Epidermal melanocyte (primary cell): ENCODE measurements around the gene TMC8.
"Not testable (repeated sequence)": the region's sequence is repeated elsewhere in the genome, so short reads cannot be mapped to it uniquely, and the experiment has no call there.

Experiments used
- DNase-seq: peaks from one replicate; pipeline ENCODE4 v3.0.0; 2011; ENCODE audit warnings: low spot score; ENCODE audit not compliant: insufficient read length

The TMC8 gene

GRCh38 chr17:78130437-78131101, at the start of gene TMC8:
Gene TMC8, plus strand, starts transcription at chr17:78130771. Its CDS starts 818 bp downstream, at chr17:78131589.
- DNase-seq = peak; percentile 42

DNA sequence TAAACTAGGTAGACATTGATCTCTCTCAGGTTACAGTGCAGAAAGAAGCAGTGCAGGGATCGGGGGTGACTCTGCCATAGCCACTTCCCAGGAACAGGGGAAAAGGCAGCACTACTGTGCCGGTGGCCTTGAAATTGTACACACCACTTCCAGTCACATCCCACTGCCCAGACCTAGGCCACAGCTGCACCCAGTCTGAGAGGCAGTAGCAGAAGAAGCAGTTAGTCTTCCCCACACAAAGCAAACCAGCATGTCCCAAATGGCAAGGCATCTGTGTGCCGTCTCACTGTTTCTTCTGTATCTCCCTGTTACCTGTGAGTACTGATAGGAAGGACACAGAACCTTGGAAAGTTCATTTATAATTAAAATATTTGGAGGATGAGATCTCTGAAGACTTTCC, 49.0 kb upstream of the TMC8 start:
- DNase-seq = no peak

GRCh38 chr17:78082355-78082872, 48.2 kb upstream of the TMC8 start:
- DNase-seq = not testable (repeated sequence)

DNA sequence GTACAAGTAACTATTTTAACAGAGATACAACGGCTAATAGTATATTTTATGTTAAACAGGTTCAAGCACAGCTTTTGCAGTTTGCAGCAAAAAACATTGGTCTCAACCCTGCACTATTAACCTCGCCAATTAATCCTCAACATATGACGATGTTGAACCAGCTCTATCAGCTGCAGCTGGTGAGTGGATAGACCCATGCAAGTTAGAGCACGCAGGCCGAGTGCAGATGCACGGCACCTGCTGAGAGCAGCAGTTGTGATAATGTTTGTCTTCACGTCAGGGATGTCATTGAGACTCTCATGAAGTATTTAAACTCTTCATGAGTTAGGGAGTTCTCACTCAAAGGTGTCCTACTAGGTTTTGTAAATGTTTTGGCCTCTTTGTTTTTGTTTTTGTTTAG, 47.6 kb upstream of the TMC8 start:
- DNase-seq = no peak

DNA sequence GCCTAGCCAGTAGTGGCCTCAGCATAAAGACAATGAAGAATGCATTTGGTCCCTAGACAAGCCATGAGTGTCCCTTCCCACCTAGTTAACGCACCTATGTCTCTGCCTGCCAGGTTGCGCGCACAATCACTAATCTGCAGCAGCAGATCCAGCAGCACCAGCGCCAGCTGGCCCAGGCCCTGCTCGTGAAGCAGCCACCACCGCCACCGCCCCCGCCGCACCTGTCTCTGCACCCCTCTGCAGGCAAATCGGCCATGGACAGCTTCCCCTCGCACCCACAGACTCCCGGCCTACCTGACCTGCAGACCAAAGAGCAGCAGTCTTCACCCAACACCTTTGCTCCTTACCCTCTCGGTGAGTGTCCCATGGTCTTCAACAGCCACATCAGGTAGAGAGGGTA, 43.8 kb upstream of the TMC8 start:
- no peak for DNase-seq

DNA sequence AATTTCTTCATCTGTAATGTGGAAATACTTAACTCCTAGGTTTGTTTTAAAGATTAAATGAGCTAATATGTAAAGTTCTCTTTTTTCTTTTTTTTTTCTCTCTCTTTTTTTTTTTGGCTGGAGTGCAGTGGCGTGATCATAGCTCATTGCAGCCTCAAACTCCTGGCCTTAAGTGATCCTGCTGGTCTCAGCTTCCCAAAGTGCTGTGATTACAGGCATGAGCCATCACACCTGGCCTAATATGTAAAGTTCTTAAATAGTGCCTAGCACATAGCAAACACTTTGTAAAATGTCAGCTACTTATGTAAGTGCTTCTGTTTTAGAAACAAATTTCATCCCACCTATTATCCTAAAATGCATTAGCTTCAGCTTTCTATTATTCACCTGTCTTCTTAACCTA, 42.0 kb upstream of the TMC8 start:
- DNase-seq = no peak

DNA sequence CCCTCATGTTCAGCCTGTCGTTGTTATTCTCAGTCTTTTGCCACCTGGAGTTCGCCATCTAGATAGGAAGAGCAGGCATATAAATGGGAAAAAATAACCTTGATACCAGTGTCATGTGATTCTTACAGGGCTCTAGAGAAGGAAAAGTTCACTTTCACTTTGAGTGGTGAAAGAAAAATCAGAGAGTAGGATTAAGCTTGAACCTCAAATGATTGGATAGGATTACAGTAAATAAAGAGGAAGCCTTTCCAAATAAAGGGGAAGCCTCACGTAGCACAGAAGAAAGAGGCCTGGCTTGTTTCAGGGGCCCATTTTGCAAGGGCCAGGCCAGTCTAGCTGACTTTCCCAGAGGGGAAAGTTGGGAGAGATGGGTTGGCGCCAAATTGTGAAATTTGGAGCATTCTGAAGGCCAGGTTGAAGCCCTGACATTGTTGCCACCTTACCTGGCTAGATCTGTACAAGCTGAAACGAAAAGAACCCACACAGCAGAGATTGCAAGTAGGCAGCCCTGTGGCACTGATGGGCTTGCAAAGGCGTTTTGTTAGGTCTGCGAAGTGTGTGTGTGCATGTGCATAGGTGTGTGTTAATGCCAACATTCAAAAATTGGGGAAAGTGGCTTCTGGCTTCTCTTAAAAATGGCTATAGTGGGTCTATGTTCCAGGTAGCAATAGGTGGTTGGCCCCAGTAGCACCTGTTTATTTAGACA, 40.8 kb upstream of the TMC8 start:
- no peak for DNase-seq

GRCh38 chr17:78092794-78093324, 37.7 kb upstream of the TMC8 start:
- DNase-seq = no peak

DNA sequence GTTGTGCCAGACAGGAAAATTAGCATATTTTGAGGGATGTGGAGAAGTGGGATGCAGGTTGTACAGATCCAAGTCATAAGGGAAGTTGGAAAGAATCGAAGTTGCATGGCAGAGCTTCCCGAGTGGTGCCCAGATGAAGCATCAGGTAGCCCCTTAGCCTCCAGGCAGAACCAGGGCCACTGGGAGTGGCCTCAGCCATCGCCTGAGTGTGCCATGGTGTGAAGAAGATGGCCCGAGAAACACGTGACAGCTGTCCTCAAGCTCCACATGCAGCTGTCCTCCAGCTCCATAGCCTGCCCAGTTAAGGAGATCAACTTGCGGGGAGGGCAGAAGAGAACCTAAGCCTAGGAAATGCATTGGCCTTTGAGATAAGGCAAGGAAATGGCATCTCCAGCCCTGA, 35.5 kb upstream of the TMC8 start:
- DNase-seq = no peak

- DNase-seq = no peak
Measured at GRCh38 chr17:78096093-78096492, 34.5 kb upstream of the TMC8 start.

GRCh38 chr17:78101112-78101511, 29.5 kb upstream of the TMC8 start:
- DNase-seq = no peak

- DNase-seq = no peak
Measured at GRCh38 chr17:78101542-78101941, 29.0 kb upstream of the TMC8 start.

GRCh38 chr17:78103311-78103710, 27.3 kb upstream of the TMC8 start:
- DNase-seq = no peak

DNA sequence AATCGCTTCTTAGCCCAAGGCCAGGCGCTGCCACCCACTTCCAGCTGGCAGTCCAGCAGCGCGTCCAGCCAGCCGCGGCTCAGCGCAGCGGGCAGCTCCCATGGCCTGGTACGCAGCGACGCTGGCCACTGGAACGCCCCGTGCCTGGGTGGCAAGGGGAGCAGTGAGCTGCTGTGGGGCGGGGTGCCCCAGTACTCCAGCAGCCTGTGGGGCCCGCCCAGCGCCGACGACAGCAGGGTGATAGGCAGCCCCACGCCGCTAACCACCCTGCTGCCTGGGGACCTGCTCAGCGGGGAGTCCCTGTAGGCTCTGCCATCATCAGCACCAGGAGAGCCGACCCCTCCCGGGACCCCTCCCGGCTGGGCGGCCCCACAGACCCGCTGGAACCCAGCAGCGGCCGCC, 26.0 kb upstream of the TMC8 start:
- no peak for DNase-seq

DNA sequence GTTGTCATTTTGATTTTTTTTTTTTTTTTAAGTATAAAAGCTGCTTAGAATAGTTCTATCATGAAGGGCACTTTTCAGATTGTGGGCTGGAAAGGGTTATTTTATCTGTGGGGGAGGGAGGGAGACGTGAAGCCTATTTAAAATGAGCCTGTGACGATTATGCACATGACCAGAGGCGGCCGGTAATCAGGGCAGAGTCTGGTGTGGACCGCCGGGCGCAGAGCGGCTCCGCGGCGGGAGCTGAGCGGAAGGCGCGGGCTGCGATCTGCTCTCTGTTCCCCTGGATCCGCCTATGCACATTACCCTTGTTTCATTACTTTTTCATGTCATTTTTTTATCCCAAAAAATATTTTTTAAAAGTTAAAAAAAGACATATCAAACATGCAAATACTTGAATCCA, 25.5 kb upstream of the TMC8 start:
- DNase-seq = peak; percentile 44

- no peak for DNase-seq
Measured at GRCh38 chr17:78105551-78105950, 25.0 kb upstream of the TMC8 start.

- no peak for DNase-seq
Measured at GRCh38 chr17:78106211-78106610, 24.4 kb upstream of the TMC8 start.

DNA sequence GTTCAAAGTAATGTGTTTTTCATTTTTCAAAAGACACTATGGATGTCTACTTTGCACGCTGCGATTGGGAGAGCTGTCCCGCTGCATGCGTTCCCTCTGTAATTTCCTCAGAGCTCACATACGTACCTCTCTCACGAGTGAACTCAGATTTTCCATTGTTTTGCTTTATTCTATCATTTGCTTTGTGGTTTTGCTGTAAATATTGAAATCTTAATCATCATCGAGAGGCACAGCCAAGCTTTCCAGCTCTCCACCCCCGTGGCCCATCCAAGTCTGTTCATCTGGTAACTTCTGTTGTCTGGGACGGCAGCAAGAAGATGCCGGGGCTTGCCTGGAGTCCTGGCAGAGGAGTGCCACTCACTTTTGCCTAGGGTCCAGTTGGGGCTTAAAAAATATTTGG, 23.1 kb upstream of the TMC8 start:
- no peak for DNase-seq

- DNase-seq = no peak
Measured at GRCh38 chr17:78107976-78108725, 22.4 kb upstream of the TMC8 start.

GRCh38 chr17:78108726-78109488, 21.7 kb upstream of the TMC8 start:
- no peak for DNase-seq

DNA sequence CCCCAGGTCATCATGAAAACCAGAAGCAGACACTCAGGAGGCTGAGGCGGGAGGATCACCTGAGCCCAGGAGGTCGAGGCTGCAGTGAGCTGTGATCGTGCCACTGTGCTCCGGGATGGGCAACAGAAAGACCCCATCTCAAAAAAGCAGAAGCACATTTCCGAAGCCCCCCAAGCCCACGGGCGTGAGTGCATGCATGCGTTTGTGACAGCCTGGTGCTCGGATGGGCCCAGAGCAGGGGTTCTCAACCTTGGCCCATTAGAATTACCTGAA, 21.1 kb upstream of the TMC8 start:
- DNase-seq = no peak
